Right ventricle myocardium inferior (tissue), 1 donor: ENCODE measurements around the gene TNNI2. TPM values are rescaled to one million over a fixed set of nuclear protein-coding genes. Genes with fewer than 3 reads are reported as not detected.
A peak's percentile ranks its signal among the peaks of the same experiment; 100 is the strongest.
"Not testable (repeated sequence)": the region's sequence is repeated elsewhere in the genome, so short reads cannot be mapped to it uniquely, and the experiment has no call there.

Experiments
- ATAC-seq: fragments of 200-7000 bp; cut with Tn5 transposase; one replicate; pipeline ENCODE4 v1.9.1; 2020; ENCODE audit warnings: mild to moderate bottlenecking, moderate library complexity
- DNase-seq: peaks from one replicate; pipeline ENCODE4 v3.0.0; 2021; ENCODE audit errors: missing footprints
- intact Hi-C: fragments of 100-400 bp; cut with DNase I; formaldehyde crosslinking; loops from one replicate; pipeline ENCODE4 v1.11.0; 2022
- total RNA-seq: library from RNA; stranded (reverse); fragmentation: NEBNext Ultra II Directional; extraction: Animal tissue kit (Norgen Biotek cat#: 25700); gene quantifications from one replicate; pipeline ENCODE4 v1.2.1, GENCODE V29; 2021
- donor health status: DM: no; HTN: yes; CAD: no; lungs with severe emphysema.

TNNI2 gene
- total RNA-seq, 1 donor from 2014 or later, result 0.35 TPM

DNA sequence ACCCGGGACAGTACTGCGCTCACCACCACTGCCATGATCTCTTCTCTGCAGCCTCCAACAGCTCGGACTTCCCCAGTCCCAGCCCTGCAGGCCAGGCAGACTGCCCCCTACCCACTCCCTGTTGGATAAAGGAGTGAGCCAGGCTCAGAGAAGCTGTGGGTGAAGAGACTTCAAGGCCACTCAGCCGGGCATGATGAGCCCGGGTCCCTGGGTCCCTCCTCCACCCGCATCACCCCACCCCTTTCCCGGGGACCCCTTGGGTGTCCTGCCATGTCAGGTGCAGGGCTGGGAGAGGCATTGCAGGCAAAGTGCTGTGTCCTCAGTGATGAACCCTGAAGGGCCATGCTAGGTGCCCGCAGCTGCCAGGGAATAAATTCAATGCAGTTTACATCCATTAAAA is 28.6 kb downstream of the TNNI2 start:
- DNase-seq, result peak; percentile 55
- no peak for ATAC-seq
- intact Hi-C loops, result no loop called here

DNA sequence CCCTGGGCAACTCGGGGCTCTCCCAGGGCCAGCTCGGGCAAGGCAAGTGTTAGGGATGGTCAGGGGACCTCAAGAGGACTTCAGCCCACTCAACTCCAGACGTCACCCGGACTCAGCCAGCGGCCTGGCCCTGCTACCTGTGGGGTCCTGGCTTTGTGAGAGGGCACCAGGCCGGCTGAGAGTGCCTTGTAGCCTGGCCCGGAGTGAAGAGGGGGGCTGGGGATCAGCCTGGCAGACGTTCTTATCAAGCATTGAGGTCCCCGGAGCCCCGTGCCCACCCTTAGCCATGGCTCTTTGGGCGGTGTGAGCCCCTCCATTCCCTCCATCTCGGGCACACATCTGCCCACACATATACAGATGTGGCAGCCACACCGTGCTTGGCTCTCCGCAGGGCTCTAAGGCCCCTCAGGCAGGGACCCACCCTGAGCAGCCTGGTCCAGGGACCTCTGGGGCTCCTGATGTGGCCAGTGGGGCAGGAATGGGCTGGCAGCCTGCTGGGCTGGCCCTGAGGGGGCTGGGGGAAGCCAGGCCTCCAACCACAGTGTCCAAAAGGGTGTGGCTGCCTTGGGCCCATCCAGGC is 29.4 kb downstream of the TNNI2 start:
- intact Hi-C loops, result no loop called here
- ATAC-seq, result no peak
- peak; percentile 62 for DNase-seq

DNA sequence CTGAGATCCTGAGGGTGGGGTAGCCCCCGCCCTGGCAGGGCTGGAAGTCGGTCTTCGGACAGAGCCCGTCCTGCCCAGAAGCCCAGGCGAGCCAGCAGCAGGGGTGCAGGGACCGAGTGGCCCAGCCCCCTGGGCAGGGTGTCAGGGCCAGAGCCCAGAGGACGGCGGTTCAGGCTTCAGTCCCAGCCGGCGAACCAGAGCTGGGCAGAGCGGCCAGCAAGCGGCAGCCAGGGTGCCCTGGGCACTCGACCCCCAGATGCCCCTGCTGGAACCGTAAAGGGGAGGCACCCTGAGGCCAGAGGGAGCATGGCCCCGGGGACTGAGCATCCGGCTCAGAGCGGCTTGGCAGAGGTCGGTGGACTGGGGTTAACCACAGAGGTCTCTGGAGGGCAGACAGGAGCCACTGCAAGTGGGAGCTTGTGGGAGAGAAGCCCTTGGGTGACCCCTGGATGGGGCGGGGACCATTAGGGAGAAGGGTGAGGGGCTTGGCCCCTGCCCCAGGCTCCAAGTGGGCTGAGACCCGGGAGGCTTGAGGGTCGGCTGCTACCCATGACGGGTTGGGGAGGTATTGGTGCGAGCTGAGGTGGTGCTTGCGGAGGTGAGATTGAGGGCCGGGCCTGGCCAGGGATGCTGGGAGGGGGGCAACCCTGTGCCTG is 30.0 kb downstream of the TNNI2 start:
- intact Hi-C loops, result no loop called here
- peak; percentile 41 for ATAC-seq
- peak; percentile 69 for DNase-seq

DNA sequence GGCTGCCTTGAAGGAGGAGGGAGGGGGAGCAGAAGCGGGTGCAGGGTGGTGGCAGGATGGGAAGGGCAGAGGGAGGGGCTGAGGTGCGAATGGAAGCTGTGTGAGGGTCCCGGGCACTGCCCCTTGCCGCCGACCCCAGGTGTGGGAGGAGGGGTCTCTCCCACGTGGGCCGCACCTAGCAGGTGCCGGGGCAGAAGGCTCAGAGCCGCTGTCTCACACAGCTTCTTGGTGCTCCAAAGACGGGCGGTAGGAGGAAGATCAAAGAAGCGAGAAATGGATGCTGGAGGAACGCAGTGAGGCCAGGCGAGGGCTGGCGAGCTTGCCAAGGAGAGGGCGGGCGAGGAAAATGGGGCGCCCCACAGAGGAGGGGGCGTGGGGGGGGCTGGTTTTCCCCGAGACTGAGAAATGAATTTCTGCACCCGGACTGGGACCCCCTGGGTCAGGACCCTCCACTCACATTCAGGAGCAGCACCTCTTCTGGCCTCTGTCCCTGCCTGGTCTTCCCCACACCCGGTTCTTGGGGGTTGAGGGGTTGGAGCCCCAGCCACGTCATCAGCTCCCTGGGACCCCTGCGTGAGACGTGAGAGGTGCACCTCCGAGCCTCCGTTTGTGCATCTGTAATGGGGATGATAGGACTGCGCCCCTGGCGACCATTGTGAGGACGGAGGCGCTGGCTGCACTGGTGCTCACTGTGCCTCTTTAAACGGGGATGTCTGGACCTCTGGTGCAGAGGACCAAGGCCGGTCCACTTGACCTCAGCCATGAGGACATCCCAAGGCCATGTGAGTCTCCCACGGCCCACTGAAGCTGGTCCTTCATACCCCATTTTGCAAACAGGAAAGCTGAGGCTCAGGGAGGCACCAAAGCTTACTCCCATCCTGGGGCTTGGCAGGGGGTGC is 30.9 kb downstream of the TNNI2 start:
- peak; percentile 73 for DNase-seq
- ATAC-seq, result peak; percentile 52
- intact Hi-C loops, result no loop called here

- peak; percentile 44 for DNase-seq
- intact Hi-C loops, result no loop called here
- no peak for ATAC-seq
Observed at GRCh38 chr11:1870326-1870696, 31.5 kb downstream of the TNNI2 start.

DNA sequence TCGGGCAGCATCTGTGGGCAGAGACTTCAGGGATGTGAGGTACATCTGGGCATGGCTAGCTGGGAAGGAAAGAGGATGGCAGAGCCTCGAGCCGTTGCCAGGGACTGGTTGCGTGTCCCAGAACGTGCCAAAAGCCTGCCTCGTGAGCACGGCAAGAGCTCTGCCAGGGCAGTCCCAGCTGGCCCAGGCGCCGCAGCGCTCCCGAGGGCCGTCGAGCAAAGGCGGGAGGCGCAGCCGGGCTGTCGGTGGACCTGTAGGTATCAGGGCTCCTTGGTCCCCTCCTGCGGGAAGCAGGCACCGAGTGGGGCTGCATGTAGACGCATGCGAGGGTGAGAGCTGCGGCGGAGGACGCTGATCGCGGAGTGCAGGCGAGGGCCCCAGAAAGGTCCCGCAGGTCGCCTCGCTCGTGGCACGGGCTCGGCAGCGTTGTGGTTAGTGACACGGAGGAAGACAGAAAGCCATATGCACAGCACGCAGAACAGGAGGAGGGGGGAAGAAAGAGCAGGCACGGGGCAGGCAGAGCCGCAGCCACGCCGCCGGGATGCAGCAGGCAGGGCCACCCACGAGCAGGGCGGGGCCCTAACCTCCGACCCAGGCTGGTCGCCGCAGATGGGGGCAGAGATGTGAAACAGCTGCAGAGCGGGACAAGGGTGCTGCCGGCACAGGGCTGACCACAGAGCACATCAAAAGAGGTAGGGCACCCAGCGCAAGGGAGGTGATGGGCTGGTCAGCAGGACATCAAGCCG is 32.1 kb downstream of the TNNI2 start:
- intact Hi-C loops, result no loop called here
- DNase-seq (peak; percentile 74), ATAC-seq (peak; percentile 20)

- intact Hi-C loops, result no loop called here
- ATAC-seq, result no peak
- peak; percentile 56 for DNase-seq
Observed at GRCh38 chr11:1871531-1871930, 32.8 kb downstream of the TNNI2 start.

- intact Hi-C loops, result no loop called here
- DNase-seq (no peak), ATAC-seq (no peak)
Observed at GRCh38 chr11:1872267-1872985, 33.6 kb downstream of the TNNI2 start.

GRCh38 chr11:1873048-1873812 is 34.4 kb downstream of the TNNI2 start:
- ATAC-seq (peak; percentile 14), DNase-seq (no peak)
- intact Hi-C loops, result no loop called here

DNA sequence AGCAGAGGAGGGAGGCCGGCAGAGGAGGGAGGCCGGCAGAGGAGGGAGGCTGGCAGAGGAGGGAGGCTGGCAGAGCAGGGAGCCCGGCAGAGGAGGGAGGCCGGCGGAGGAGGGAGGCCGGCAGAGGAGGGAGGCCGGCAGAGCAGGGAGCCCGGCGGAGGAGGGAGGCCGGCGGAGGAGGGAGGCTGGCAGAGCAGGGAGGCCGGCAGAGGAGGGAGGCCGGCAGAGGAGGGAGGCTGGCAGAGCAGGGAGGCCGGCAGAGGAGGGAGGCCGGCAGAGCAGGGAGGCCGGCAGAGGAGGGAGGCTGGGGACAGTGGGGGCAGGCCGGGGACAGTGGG is 35.0 kb downstream of the TNNI2 start:
- DNase-seq, ATAC-seq, intact Hi-C loops: not testable (repeated sequence)

DNA sequence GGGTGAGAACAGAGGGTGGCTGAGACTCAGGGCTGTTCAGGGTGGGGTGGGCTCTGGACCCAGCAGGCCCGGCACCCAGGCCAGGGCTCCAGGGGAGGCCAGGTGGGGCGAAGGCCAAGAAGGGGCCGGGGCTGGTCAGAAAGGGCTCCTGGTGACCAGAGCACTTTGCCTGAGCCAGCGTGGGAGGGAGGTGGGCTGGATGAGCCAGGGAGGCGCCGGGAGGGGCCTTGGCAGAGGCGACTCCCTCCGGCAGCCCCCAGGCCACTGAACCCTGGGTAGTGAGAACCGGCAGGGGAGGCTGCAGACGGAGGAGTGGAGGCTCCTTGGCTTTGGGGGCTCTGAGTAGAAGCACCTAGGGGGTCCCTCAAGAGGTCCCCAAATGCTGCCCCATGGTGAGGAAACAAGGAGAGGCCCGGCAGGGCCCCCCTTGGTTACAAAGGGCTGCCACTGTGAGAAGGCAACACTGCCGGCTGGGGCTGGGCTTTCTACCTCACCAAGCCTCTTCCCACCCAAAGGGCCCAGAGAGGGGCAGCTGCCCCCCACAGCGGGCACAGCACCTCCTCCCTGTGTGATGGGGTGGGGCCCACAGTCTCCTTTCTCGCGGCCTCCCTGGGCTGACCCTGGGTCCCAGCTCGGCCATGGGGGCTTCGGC is 35.8 kb downstream of the TNNI2 start:
- intact Hi-C loops, ATAC-seq: not testable (repeated sequence)
- DNase-seq, result peak; percentile 62

GRCh38 chr11:1875093-1875850 is 36.5 kb downstream of the TNNI2 start:
- intact Hi-C loops, result no loop called here
- ATAC-seq (no peak), DNase-seq (peak; percentile 72)

DNA sequence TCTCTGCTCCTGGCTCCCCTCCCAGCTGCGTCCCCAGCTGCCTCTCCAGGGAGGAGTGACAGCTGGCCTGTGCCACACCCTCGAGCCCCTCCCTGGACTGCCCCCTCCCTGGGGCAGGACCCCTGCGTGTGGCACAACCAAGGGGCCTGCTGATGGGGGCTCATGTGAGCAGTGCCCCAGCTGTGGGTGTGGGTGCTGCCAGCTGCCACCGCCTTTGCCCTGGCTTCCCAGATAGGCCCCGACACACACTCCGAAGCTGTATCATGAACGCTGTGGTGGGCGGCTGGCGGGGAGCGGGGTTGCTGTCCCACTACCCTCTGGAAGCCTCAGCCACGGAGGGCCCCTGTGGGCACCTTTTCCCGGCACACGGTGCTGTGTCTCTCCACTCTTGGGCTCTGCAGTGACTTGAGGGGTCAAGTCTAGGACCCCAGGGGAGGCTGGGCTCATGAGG is 37.1 kb downstream of the TNNI2 start:
- DNase-seq, intact Hi-C loops, ATAC-seq: not testable (repeated sequence)

DNA sequence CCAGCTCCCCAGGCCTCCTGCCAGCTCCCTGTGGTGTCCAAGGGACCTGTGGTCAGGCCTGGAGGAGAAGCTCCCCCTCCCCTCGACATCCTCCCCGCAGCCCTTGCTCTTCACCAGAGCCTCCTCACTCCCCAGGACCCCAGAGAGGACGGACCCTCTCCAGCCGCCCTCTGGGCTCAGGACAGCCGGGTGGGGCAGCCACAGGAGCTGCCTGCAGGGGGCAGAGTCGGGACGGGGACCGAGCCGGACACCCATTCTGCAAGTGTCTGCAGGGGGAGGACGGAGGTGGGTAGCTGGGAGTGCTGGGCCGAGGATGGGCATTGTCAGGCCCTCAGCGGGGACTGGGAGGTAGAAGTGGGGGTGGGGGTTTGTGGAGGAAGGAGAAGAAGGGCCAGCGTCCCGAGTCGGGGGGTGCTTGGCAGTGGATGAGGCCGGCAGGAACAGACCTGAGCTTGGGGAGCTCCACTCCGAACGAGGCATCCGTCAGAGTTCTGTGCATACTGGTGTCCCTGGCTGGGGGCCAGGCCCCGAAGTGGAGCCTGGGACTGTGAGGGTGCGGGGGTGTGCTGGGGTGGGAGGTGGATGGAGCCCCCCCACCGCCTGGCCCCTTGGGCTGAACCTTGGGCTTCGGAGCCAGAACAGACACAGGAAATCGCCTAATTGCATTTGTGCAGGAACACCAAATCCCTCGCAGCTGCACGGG is 37.7 kb downstream of the TNNI2 start:
- ATAC-seq (no peak), DNase-seq (peak; percentile 85)
- intact Hi-C loops, result no loop called here

GRCh38 chr11:1877211-1878136 is 38.7 kb downstream of the TNNI2 start:
- peak; percentile 78 for DNase-seq
- intact Hi-C loops, result no loop called here

More at GRCh38 chr11:1877211-1878136, 38.7 kb downstream of the TNNI2 start:
- no peak for ATAC-seq
